HG03108 (cell line): ENCODE measurements around the gene ADAM22.

Source experiments
- ATAC-seq: cut with Tn5 transposase; IDR thresholded peaks from one replicate; pipeline ENCODE4 v1.9.1; 2021; ENCODE audit warnings: moderate library complexity; ENCODE audit not compliant: unreplicated experiment

Gene ADAM22

GRCh38 chr7:88206254-88206653, 272.2 kb downstream of the ADAM22 start:
- no peak for ATAC-seq

- no peak for ATAC-seq
These were observed 274.5 kb downstream of the ADAM22 start for GRCh38 chr7:88208521-88208920.

GRCh38 chr7:88212918-88213317, 278.9 kb downstream of the ADAM22 start:
- ATAC-seq: no peak

- ATAC-seq: no peak
These were observed 280.4 kb downstream of the ADAM22 start for GRCh38 chr7:88214456-88214855.

GRCh38 chr7:88215295-88215694, 281.2 kb downstream of the ADAM22 start:
- ATAC-seq: no peak

GRCh38 chr7:88216276-88216675, 282.2 kb downstream of the ADAM22 start:
- ATAC-seq: no peak

- peak; percentile 79 for ATAC-seq
These were observed 283.8 kb downstream of the ADAM22 start for GRCh38 chr7:88217675-88218428.

- ATAC-seq: no peak
These were observed 284.3 kb downstream of the ADAM22 start for GRCh38 chr7:88218429-88218745.

- peak; percentile 31 for ATAC-seq
These were observed 285.0 kb downstream of the ADAM22 start for GRCh38 chr7:88218836-88219605.

- peak; percentile 53 for ATAC-seq
These were observed 286.0 kb downstream of the ADAM22 start, which contains the start of gene SRI for GRCh38 chr7:88219781-88220747. Gene SRI (minus strand): TSS chr7:88220038. CDS start chr7:88220026, 12 bp downstream.

- no peak for ATAC-seq
These were observed 289.2 kb downstream of the ADAM22 start for GRCh38 chr7:88223265-88223664.

- no peak for ATAC-seq
These were observed 290.7 kb downstream of the ADAM22 start for GRCh38 chr7:88224601-88225275.

GRCh38 chr7:88226201-88226600, 292.1 kb downstream of the ADAM22 start:
- no peak for ATAC-seq

GRCh38 chr7:88226886-88227516, 292.9 kb downstream of the ADAM22 start:
- no peak for ATAC-seq

GRCh38 chr7:88229302-88229995, 295.4 kb downstream of the ADAM22 start:
- no peak for ATAC-seq

- ATAC-seq: no peak
These were observed 296.6 kb downstream of the ADAM22 start for GRCh38 chr7:88230646-88231045.

GRCh38 chr7:88233828-88234227, 299.8 kb downstream of the ADAM22 start:
- ATAC-seq: no peak

- no peak for ATAC-seq
These were observed 305.8 kb downstream of the ADAM22 start for GRCh38 chr7:88239852-88240251.

GRCh38 chr7:88243345-88243909, 309.4 kb downstream of the ADAM22 start:
- ATAC-seq: peak; percentile 56
